Measurements from ENCODE around the gene SERPIND1.
A peak's percentile ranks its signal among the peaks of the same experiment; 100 is the strongest.

SERPIND1 gene

DNA sequence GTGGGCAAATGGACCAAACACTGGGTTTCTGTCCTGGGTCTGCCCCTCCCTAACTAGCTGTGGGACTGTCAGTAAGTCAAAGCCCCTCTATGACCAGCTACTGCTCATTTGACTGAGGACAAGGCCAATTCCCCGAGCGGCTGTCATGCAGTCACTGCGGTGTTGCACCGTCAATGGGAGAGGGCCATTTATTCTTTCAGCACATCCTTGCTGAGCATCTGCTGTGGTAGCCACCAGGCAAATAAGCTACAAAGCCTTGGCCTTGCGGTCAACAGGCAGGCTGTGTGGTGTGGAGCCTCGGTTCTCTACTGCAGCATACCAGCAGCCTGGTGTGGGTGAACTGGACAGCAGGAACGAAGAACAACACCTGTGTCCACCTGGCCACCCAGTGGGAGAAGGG lies 25.8 kb upstream of the SERPIND1 start:
- TF ChIP-seq, protein P1, sequence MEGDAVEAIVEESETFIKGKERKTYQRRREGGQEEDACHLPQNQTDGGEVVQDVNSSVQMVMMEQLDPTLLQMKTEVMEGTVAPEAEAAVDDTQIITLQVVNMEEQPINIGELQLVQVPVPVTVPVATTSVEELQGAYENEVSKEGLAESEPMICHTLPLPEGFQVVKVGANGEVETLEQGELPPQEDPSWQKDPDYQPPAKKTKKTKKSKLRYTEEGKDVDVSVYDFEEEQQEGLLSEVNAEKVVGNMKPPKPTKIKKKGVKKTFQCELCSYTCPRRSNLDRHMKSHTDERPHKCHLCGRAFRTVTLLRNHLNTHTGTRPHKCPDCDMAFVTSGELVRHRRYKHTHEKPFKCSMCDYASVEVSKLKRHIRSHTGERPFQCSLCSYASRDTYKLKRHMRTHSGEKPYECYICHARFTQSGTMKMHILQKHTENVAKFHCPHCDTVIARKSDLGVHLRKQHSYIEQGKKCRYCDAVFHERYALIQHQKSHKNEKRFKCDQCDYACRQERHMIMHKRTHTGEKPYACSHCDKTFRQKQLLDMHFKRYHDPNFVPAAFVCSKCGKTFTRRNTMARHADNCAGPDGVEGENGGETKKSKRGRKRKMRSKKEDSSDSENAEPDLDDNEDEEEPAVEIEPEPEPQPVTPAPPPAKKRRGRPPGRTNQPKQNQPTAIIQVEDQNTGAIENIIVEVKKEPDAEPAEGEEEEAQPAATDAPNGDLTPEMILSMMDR (conservative IDR thresholded peaks at IDR 0.05; ENCODE audit: low read depth) = no peak
- ChIA-PET POLR2A (ENCODE audit: low non-redundant PET) (no interaction called here), CTCF (no interaction called here)
- no peak for DNase-seq (ENCODE audit: low spot score)
- no peak overlapping the region for H3K27ac ChIP-seq

DNA sequence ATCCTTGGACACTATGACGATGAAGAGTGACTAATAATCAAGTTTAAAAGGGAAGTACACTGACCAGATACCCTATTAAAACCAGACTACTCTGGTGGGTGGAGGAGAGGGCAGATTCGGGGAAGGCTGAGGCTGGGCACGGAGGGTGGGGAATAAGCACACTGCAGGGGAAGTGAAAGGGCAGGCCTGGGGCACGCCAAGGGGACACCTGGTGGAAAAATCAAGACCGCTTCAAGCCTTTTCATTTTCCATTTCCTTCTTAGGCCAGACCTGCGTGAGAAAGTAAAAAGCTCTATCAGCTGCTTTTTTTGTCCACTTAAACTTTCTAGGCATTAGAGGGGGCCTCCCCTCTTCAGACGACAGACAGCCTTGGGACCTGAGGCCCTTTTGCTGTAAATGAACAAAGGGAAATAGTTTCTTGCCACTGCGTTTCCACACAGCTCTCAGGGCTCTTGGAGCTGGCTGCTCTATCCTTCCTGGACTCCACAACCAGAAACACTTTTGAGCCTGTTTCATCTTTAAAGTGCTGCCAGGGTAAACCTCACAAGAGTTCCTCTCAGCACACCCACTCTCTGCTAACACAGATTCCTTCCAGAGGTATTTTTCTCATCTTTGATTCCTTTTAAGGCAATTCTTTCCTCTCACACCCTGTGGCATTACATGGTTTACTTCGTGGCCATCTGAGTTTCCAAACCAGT lies 25.0 kb upstream of the SERPIND1 start:
- CTCF ChIA-PET = no interaction called here
- no peak overlapping the region for H3K27ac ChIP-seq

GRCh38 chr22:20749453-20749852 lies 24.5 kb upstream of the SERPIND1 start:
- no peak overlapping the region for H3K27ac ChIP-seq

More for the DNA sequence above, 25.0 kb upstream of the SERPIND1 start:
- POLR2A ChIA-PET (ENCODE audit: low non-redundant PET) = no interaction called here
- TF ChIP-seq, protein P1 (conservative IDR thresholded peaks at IDR 0.05; ENCODE audit: low read depth) = no peak
- no peak for DNase-seq (ENCODE audit: low spot score)

DNA sequence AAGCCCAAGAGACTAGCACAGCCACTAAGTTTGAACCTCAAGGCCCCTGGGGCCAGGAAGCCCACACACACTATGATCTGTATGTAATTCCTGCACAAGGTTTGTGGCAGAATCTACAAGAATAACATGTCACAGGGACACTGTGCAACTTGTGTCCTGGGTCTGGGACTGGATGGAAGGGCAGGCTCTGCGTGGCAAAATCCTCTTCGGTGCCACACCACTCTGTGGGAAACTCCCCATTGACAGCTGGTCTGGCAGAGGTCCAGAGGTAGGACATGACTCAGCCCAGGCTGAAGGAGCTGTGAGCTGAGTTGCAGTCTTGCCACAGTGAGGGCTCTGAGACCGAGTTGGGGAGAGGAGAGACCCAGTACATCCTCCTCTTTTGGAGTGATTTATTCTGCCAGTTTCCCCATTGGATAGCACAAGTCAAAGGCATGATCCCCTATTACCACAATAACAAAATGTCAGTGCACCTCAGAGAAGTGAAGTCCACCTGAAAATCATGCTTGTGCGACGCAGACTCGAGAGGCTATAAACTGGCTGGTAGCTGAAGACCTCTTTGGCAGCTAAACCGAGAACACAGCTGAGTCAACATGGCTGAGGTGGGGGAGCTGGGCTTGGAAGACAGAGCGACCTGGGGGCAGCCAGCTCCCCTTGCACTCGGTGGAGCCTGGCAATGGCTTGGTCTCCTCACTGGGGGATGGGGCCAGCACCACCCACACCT lies 23.3 kb upstream of the SERPIND1 start:
- peak overlapping the region; percentile 49 for H3K27ac ChIP-seq
- peak; percentile 66 for DNase-seq (ENCODE audit: low spot score)
- TF ChIP-seq, protein P1 (conservative IDR thresholded peaks at IDR 0.05; ENCODE audit: low read depth) = no peak
- ChIA-PET CTCF (no interaction called here), POLR2A (ENCODE audit: low non-redundant PET) (no interaction called here)

More at GRCh38 chr22:20749453-20749852, 24.5 kb upstream of the SERPIND1 start:
- TF ChIP-seq, protein P1 (conservative IDR thresholded peaks at IDR 0.05; ENCODE audit: low read depth) = no peak
- DNase-seq (ENCODE audit: low spot score) = no peak
- ChIA-PET POLR2A (ENCODE audit: low non-redundant PET) (no interaction called here), CTCF (no interaction called here)

- no peak for DNase-seq (ENCODE audit: low spot score)
- TF ChIP-seq, protein P1 (conservative IDR thresholded peaks at IDR 0.05; ENCODE audit: low read depth) = no peak
- ChIA-PET POLR2A (ENCODE audit: low non-redundant PET) (no interaction called here), CTCF (interaction anchor here (0.6 kb wide), 1 partner anchor 10 kb away, joined by 4 read pairs; no protein-coding TSS in a partner anchor)
- H3K27ac ChIP-seq = peak overlapping the region; percentile 49
These were observed 22.6 kb upstream of the SERPIND1 start for GRCh38 chr22:20751185-20751851.

DNA sequence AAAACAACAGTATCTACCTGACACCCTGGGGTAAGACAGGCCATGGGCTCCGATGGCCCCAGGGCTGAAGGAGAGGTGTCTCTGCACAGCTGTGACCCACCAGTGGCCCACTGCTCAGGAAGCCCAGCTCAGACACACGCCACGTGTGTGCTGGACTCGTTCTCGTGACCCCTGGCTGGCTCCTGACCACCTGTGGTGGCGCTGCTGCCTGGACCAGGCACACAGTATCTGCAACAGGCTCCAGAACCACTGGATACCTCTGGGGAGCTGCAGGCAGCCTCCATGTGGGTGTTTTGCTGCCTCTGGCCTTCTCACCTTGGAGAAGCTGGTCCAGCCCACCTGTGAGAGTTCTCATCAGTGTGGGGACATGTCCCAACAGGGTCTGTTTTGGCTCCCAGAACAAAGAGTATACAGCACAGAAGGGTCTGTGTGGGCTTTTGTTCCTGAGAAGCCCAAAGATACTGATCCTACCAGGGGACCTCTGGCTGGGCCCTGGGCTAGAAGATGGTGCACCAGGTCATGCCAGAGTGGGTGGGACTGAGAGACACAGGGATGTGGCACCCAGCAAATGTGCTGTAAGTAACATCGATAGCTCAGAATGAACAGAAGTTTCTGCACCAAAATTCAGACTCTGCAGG lies 21.7 kb upstream of the SERPIND1 start:
- no peak overlapping the region for H3K27ac ChIP-seq
- CTCF ChIA-PET = interaction anchor here (0.6 kb wide), 1 partner anchor 10 kb away, joined by 4 read pairs; no protein-coding TSS in a partner anchor
- POLR2A ChIA-PET (ENCODE audit: low non-redundant PET) = no interaction called here

More for the DNA sequence above, 21.7 kb upstream of the SERPIND1 start:
- DNase-seq (ENCODE audit: low spot score) = no peak
- TF ChIP-seq, protein P1 (conservative IDR thresholded peaks at IDR 0.05; ENCODE audit: low read depth) = no peak

All from RWPE1 (cell line).